NOMO-1 treated with DMSO at 0.1 percent for 48 hours (cell line): ENCODE data around the gene DVL3.

ENCODE experiments used
- DNase-seq: peaks from one replicate; lab custom pipeline; 2025; ENCODE audit not compliant: unreplicated experiment; lab: John Stamatoyannopoulos, UW

The DVL3 gene

GRCh38 chr3:184176377-184177330 is 21.5 kb downstream of the DVL3 start:
- peak; percentile 70 for DNase-seq

GRCh38 chr3:184177331-184177731 is 22.2 kb downstream of the DVL3 start:
- DNase-seq: no peak

- DNase-seq: no peak
These were observed 22.7 kb downstream of the DVL3 start for GRCh38 chr3:184177767-184178306.

- no peak for DNase-seq
These were observed 23.5 kb downstream of the DVL3 start for GRCh38 chr3:184178521-184179138.

GRCh38 chr3:184180165-184180564 is 25.0 kb downstream of the DVL3 start:
- DNase-seq: no peak

- no peak for DNase-seq
These were observed 26.4 kb downstream of the DVL3 start for GRCh38 chr3:184181596-184181995.

GRCh38 chr3:184183679-184184078 is 28.5 kb downstream of the DVL3 start:
- DNase-seq: no peak

- DNase-seq: no peak
These were observed 29.5 kb downstream of the DVL3 start for GRCh38 chr3:184184546-184185230.

- peak; percentile 100 for DNase-seq
These were observed 30.4 kb downstream of the DVL3 start for GRCh38 chr3:184185461-184186183.

GRCh38 chr3:184186184-184186901 is 31.2 kb downstream of the DVL3 start, which contains the start of gene ABCF3:
ABCF3 (plus strand) TSS chr3:184186199; CDS start chr3:184186208, 9 bp downstream.
- peak; percentile 72 for DNase-seq

- DNase-seq: no peak
These were observed 31.7 kb downstream of the DVL3 start for GRCh38 chr3:184186902-184187207.

GRCh38 chr3:184188080-184188479 is 32.9 kb downstream of the DVL3 start:
- no peak for DNase-seq

GRCh38 chr3:184189421-184189820 is 34.2 kb downstream of the DVL3 start:
- DNase-seq: no peak

- no peak for DNase-seq
These were observed 37.7 kb downstream of the DVL3 start for GRCh38 chr3:184192889-184193288.

- DNase-seq: no peak
These were observed 38.9 kb downstream of the DVL3 start for GRCh38 chr3:184193991-184194539.

GRCh38 chr3:184196536-184196935 is 41.4 kb downstream of the DVL3 start:
- no peak for DNase-seq

- DNase-seq: no peak
These were observed 43.3 kb downstream of the DVL3 start for GRCh38 chr3:184198509-184198908.

- DNase-seq: no peak
These were observed 45.6 kb downstream of the DVL3 start for GRCh38 chr3:184200825-184201224.

- no peak for DNase-seq
These were observed 48.3 kb downstream of the DVL3 start for GRCh38 chr3:184203526-184203925.
